Mesothelial cell of epicardium (in vitro differentiated cells): ENCODE measurements around the gene ZNF177. TPM values are rescaled to one million over a fixed set of nuclear protein-coding genes. Genes with fewer than 3 reads are reported as not detected.
A peak's percentile ranks its signal among the peaks of the same experiment; 100 is the strongest.
"Not testable (repeated sequence)": the region's sequence is repeated elsewhere in the genome, so short reads cannot be mapped to it uniquely, and the experiment has no call there.

Source experiments
- DNase-seq, 2 experiments: peaks; one replicate each; pipeline ENCODE4 v3.0.0; 2021; ENCODE audit warnings: low spot score in 2 of 2; ENCODE audit not compliant: unreplicated experiment in 2 of 2
- H3K27ac Mint-ChIP-seq: 2 replicates; pipeline ENCODE4 v1.8.0; 2021; ENCODE audit warnings: mixed read lengths
- H3K27me3 Mint-ChIP-seq: 2 replicates; pipeline ENCODE4 v1.8.0; 2021; ENCODE audit warnings: low read depth, mixed read lengths
- H3K36me3 Mint-ChIP-seq: 2 replicates; pipeline ENCODE4 v1.8.0; 2021; ENCODE audit warnings: mixed read lengths
- H3K4me1 Mint-ChIP-seq: 2 replicates; pipeline ENCODE4 v1.8.0; 2021; ENCODE audit warnings: mixed read lengths
- H3K4me3 Mint-ChIP-seq: 2 replicates; pipeline ENCODE4 v1.8.0; 2021; ENCODE audit warnings: mild to moderate bottlenecking, moderate library complexity, mixed read lengths
- H3K9me3 Mint-ChIP-seq: 2 replicates; pipeline ENCODE4 v1.8.0; 2021; ENCODE audit warnings: mixed read lengths
- CTCF ChIP-seq: fragments of 200-600 bp; sonication (generic); IDR thresholded peaks from one replicate; pipeline ENCODE4 v1.5.0; 2021; ENCODE audit warnings: antibody characterized with exemption; ENCODE audit not compliant: unreplicated experiment
- total RNA-seq: library from RNA; stranded (reverse); gene quantifications from 3 replicates; pipeline ENCODE4 v1.2.1, GENCODE V29; 2021

The ZNF177 gene
- total RNA-seq, result 8.7 to 12.6 TPM (median 10.6 TPM) in 3 replicates

GRCh38 chr19:9362905-9363304, at the start of gene ZNF177:
Gene ZNF177, plus strand, starts transcription at chr19:9363013. Its CDS starts 15,299 bp downstream, at chr19:9378312.
- no peak for TF ChIP-seq CTCF
- no peaks in the 10 kb centered on the region for H3K4me1 Mint-ChIP-seq
- DNase-seq, result no peak
- H3K27ac Mint-ChIP-seq, result no peak within 1 kb of the TSS
- no peaks in the 10 kb centered on the region for H3K27me3 Mint-ChIP-seq
- peaks cover 73% of the 10 kb centered on the region for H3K36me3 Mint-ChIP-seq
- H3K9me3 Mint-ChIP-seq, result peaks cover 66% of the 10 kb centered on the region
- no peak within 1 kb of the TSS for H3K4me3 Mint-ChIP-seq

GRCh38 chr19:9313756-9314155, 49.1 kb upstream of the ZNF177 start:
- H3K4me3 Mint-ChIP-seq, result no peak overlapping the region
- H3K4me1 Mint-ChIP-seq, result peaks cover 4% of the 10 kb centered on the region
- H3K27me3 Mint-ChIP-seq, result no peaks in the 10 kb centered on the region
- no peaks in the 10 kb centered on the region for H3K36me3 Mint-ChIP-seq
- H3K27ac Mint-ChIP-seq, result no peak overlapping the region
- H3K9me3 Mint-ChIP-seq, result peaks cover 45% of the 10 kb centered on the region
- TF ChIP-seq CTCF, result no peak
- no peak for DNase-seq

GRCh38 chr19:9321338-9321737, 41.5 kb upstream of the ZNF177 start:
- Mint-ChIP-seq H3K27me3 (no peaks in the 10 kb centered on the region), H3K4me3 (no peak overlapping the region), H3K27ac (no peak overlapping the region), H3K9me3 (peaks cover 40% of the 10 kb centered on the region), H3K4me1 (peaks cover 4% of the 10 kb centered on the region), H3K36me3 (peaks cover 22% of the 10 kb centered on the region)
- no peak for DNase-seq
- no peak for TF ChIP-seq CTCF

- not testable (repeated sequence) for H3K4me3 Mint-ChIP-seq, H3K27ac Mint-ChIP-seq, H3K4me1 Mint-ChIP-seq, DNase-seq, H3K27me3 Mint-ChIP-seq
- peaks cover 23% of the 10 kb centered on the region for H3K36me3 Mint-ChIP-seq
- peaks cover 38% of the 10 kb centered on the region for H3K9me3 Mint-ChIP-seq
These were observed 41.1 kb upstream of the ZNF177 start for GRCh38 chr19:9321756-9322155.

- not testable (repeated sequence) for DNase-seq, H3K4me1 Mint-ChIP-seq
- peaks cover 27% of the 10 kb centered on the region for H3K36me3 Mint-ChIP-seq
These were observed 40.6 kb upstream of the ZNF177 start for GRCh38 chr19:9322201-9322600.

GRCh38 chr19:9323557-9323918, 39.3 kb upstream of the ZNF177 start:
- no peak for DNase-seq
- TF ChIP-seq CTCF, result no peak
- no peaks in the 10 kb centered on the region for H3K27me3 Mint-ChIP-seq
- H3K36me3 Mint-ChIP-seq, result peaks cover 38% of the 10 kb centered on the region
- peaks cover 4% of the 10 kb centered on the region for H3K4me1 Mint-ChIP-seq
- peak overlapping the region; percentile 83 for H3K4me3 Mint-ChIP-seq
- peak overlapping the region; percentile 96 for H3K27ac Mint-ChIP-seq
- H3K9me3 Mint-ChIP-seq, result peaks cover 39% of the 10 kb centered on the region

More at GRCh38 chr19:9322201-9322600, 40.6 kb upstream of the ZNF177 start:
- H3K9me3 Mint-ChIP-seq, result peaks cover 39% of the 10 kb centered on the region
- not testable (repeated sequence) for H3K27me3 Mint-ChIP-seq, H3K27ac Mint-ChIP-seq
- H3K4me3 Mint-ChIP-seq, result peak overlapping the region; percentile 8
